ENCODE data around the gene CHI3L1. TPM values are rescaled to one million over a fixed set of nuclear protein-coding genes. Genes with fewer than 3 reads are reported as not detected.

Gene CHI3L1
- total and polyA plus RNA-seq, 10 of the 15 experiments (the other 5 are each of a cell fraction or from before 2014, with no cell fraction given) = 0.10 to 1.7 (median 0.39) TPM

DNA sequence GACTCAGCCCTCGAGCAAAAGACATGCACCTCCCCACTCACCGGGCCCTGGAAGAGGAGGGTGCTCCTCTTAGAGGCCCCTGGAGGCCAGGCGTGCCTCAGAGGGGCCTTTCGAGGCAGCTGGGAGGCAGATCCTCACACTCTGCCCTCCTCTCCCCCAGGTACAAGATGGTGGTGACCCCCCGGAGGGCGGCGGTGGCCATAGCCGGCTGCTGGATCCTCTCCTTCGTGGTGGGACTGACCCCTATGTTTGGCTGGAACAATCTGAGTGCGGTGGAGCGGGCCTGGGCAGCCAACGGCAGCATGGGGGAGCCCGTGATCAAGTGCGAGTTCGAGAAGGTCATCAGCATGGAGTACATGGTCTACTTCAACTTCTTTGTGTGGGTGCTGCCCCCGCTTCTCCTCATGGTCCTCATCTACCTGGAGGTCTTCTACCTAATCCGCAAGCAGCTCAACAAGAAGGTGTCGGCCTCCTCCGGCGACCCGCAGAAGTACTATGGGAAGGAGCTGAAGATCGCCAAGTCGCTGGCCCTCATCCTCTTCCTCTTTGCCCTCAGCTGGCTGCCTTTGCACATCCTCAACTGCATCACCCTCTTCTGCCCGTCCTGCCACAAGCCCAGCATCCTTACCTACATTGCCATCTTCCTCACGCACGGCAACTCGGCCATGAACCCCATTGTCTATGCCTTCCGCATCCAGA, 21.3 kb downstream of the CHI3L1 start (continued):
- TF ChIP-seq BACH1 (IDR thresholded peaks at IDR 0.05; ENCODE audit: borderline replicate concordance) (no peak), NBN (IDR thresholded peaks at IDR 0.05) (no peak), CEBPB (IDR thresholded peaks at IDR 0.05; ENCODE audit: borderline replicate concordance in 1 of 2, low read depth in 2 of 2, low read length in 2 of 2) (no peak), ZNF274 (IDR thresholded peaks at IDR 0.05; ENCODE audit: insufficient read depth, insufficient read length) (no peak)

DNA sequence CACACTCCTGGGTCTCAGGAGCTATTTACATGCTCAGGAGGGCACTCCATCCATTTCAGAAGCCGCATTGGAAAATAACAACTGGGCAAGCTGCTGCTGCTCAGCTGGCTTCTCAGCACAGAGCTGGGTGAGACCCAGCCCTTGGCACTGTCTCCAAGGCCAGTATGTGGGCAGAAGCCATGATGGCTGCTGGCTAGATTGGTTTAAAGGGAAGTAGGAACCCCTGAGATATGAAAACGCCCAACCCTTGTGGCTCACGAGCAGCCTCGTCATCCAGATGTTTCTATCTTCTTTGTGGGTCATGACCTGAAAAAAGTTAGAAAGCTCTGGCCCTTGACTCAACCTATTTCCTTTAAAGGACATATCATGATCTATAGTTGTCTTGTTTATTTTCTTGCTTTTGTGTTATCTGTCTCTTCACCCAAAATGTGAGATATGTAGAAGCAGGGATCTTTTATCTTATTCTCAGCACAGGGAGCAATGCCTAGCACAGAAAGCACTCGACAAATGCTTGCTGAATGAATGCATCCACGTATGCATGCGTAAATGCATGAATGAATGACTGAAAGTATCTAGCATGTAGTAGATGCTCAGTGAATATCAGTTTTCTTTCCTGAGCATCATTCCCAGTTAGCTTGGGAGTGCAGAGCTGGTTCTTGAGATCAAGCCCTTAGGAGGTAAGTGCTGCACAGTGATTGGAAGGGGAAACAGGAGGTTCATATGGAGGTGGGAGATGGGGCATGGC, 22.4 kb downstream of the CHI3L1 start:
- H3K4me2 ChIP-seq (ENCODE audit: control insufficient read depth, insufficient read depth) = no peak overlapping the region
- H3K9me3 ChIP-seq (replicated peaks; ENCODE audit: control insufficient read depth, insufficient read depth, low read length) = no peaks in the 10 kb centered on the region
- POLR2A ChIA-PET = no interaction called here
- intact Hi-C loops (cut with micrococcal nuclease; ENCODE audit: unreplicated experiment) (no loop called here), in situ Hi-C loops (cut with MboI) (no loop called here)
- no peak overlapping the region for H2AFZ ChIP-seq (ENCODE audit: control insufficient read depth, low read depth, low read length)
- H3K36me3 ChIP-seq (ENCODE audit: control insufficient read depth in 2 of 2, insufficient read depth in 2 of 2, low read length in 1 of 2) = no peaks in the 10 kb centered on the region
- BruUV-seq (replicated peaks) = no TSS peak
- RAD21 ChIA-PET (ENCODE audit: unreplicated experiment) = interaction anchor here (1.3 kb wide), 1 partner anchor 51 kb away, joined by 3 read pairs; no protein-coding TSS in a partner anchor
- no peak for DNase-seq (ENCODE audit: low read depth, low spot score)
- SMC1A ChIA-PET (ENCODE audit: uncharacterized antibody, unreplicated experiment) = interaction anchor here (0.5 to 0.6 kb wide), 2 partner anchors 61 to 220 kb away, joined by 3 read pairs; no protein-coding TSS in a partner anchor
- no peak overlapping the region for H3K4me3 ChIP-seq
- H3K27ac ChIP-seq (ENCODE audit: control insufficient read depth, insufficient read depth) = no peak overlapping the region
- FAIRE-seq = no peak
- CTCF ChIA-PET = interaction anchor here (1.3 to 8.0 kb wide), 5 partner anchors 8 to 125 kb away, joined by 5 to 114 read pairs (median 15); no protein-coding TSS in a partner anchor
- peaks cover 0 to 8% of the 10 kb centered on the region in 2 experiments; a peak in 3 of 4 replicates for H3K27me3 ChIP-seq (replicated peaks in 1 of 2; ENCODE audit: control insufficient read depth in 2 of 2, insufficient read depth in 2 of 2, low read length in 1 of 2)
- H3K9ac ChIP-seq (ENCODE audit: control insufficient read depth, insufficient read depth, low read length) = no peak overlapping the region
- no peaks in the 10 kb centered on the region for H3K79me2 ChIP-seq (ENCODE audit: control insufficient read depth, insufficient read depth, low read length)
- no peaks in the 10 kb centered on the region for H3K4me1 ChIP-seq (ENCODE audit: control insufficient read depth, insufficient read depth, low read length)
- no peaks in the 10 kb centered on the region for H4K20me1 ChIP-seq (ENCODE audit: control insufficient read depth, insufficient read depth)
- ATAC-seq = no peak
- WGBS (ENCODE audit: insufficient coverage, insufficient replicate concordance, low lambda C conversion rate, missing lambda C conversion rate) = 7% methylated on average over 7 of the region's 7 CpGs
- TF ChIP-seq, protein P1, sequence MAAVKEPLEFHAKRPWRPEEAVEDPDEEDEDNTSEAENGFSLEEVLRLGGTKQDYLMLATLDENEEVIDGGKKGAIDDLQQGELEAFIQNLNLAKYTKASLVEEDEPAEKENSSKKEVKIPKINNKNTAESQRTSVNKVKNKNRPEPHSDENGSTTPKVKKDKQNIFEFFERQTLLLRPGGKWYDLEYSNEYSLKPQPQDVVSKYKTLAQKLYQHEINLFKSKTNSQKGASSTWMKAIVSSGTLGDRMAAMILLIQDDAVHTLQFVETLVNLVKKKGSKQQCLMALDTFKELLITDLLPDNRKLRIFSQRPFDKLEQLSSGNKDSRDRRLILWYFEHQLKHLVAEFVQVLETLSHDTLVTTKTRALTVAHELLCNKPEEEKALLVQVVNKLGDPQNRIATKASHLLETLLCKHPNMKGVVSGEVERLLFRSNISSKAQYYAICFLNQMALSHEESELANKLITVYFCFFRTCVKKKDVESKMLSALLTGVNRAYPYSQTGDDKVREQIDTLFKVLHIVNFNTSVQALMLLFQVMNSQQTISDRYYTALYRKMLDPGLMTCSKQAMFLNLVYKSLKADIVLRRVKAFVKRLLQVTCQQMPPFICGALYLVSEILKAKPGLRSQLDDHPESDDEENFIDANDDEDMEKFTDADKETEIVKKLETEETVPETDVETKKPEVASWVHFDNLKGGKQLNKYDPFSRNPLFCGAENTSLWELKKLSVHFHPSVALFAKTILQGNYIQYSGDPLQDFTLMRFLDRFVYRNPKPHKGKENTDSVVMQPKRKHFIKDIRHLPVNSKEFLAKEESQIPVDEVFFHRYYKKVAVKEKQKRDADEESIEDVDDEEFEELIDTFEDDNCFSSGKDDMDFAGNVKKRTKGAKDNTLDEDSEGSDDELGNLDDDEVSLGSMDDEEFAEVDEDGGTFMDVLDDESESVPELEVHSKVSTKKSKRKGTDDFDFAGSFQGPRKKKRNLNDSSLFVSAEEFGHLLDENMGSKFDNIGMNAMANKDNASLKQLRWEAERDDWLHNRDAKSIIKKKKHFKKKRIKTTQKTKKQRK (IDR thresholded peaks at IDR 0.05; ENCODE audit: low read depth, low read length) = no peak
- TF ChIP-seq, protein P2, sequence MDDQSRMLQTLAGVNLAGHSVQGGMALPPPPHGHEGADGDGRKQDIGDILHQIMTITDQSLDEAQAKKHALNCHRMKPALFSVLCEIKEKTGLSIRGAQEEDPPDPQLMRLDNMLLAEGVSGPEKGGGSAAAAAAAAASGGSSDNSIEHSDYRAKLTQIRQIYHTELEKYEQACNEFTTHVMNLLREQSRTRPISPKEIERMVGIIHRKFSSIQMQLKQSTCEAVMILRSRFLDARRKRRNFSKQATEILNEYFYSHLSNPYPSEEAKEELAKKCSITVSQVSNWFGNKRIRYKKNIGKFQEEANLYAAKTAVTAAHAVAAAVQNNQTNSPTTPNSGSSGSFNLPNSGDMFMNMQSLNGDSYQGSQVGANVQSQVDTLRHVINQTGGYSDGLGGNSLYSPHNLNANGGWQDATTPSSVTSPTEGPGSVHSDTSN (IDR thresholded peaks at IDR 0.05; ENCODE audit: insufficient replicate concordance, low read depth, low read length) = no peak
- TF ChIP-seq, protein P3, sequence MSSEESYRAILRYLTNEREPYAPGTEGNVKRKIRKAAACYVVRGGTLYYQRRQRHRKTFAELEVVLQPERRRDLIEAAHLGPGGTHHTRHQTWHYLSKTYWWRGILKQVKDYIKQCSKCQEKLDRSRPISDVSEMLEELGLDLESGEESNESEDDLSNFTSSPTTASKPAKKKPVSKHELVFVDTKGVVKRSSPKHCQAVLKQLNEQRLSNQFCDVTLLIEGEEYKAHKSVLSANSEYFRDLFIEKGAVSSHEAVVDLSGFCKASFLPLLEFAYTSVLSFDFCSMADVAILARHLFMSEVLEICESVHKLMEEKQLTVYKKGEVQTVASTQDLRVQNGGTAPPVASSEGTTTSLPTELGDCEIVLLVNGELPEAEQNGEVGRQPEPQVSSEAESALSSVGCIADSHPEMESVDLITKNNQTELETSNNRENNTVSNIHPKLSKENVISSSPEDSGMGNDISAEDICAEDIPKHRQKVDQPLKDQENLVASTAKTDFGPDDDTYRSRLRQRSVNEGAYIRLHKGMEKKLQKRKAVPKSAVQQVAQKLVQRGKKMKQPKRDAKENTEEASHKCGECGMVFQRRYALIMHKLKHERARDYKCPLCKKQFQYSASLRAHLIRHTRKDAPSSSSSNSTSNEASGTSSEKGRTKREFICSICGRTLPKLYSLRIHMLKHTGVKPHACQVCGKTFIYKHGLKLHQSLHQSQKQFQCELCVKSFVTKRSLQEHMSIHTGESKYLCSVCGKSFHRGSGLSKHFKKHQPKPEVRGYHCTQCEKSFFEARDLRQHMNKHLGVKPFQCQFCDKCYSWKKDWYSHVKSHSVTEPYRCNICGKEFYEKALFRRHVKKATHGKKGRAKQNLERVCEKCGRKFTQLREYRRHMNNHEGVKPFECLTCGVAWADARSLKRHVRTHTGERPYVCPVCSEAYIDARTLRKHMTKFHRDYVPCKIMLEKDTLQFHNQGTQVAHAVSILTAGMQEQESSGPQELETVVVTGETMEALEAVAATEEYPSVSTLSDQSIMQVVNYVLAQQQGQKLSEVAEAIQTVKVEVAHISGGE (CRISPR knock-in tag; IDR thresholded peaks at IDR 0.05) = no peak
- TF ChIP-seq ZNF622 (IDR thresholded peaks at IDR 0.05) = no peak
- no peak for TF ChIP-seq EP300 (IDR thresholded peaks at IDR 0.05; ENCODE audit: borderline replicate concordance in 1 of 2, control insufficient read depth in 1 of 2, low read depth in 2 of 2, low read length in 2 of 2)
- no peak for TF ChIP-seq SUZ12 (IDR thresholded peaks at IDR 0.05; ENCODE audit: unreplicated experiment)
- no peak for TF ChIP-seq MXI1 (IDR thresholded peaks at IDR 0.05; ENCODE audit: low read depth, low read length)
- TF ChIP-seq GABPA (IDR thresholded peaks at IDR 0.05; ENCODE audit: low read depth) = no peak
- no peak for TF ChIP-seq POLR2A (IDR thresholded peaks at IDR 0.05; ENCODE audit: low read depth, low read length)

Measured in GM12878 (cell line).